H9 (cell line): Measurements from ENCODE around the gene ZGLP1. TPM values are rescaled to one million over a fixed set of nuclear protein-coding genes. Genes with fewer than 3 reads are reported as not detected.

Experiments
- DNase-seq: peaks from one replicate; pipeline ENCODE4 v3.0.0-alpha.2; 2017
- H2AFZ ChIP-seq: one replicate; pipeline ENCODE4 v1.6.1; 2013; ENCODE audit warnings: mild to moderate bottlenecking, low read length, control low read depth, moderate library complexity
- H2AK5ac ChIP-seq: 2 replicates; pipeline ENCODE4 v1.6.1; 2013; ENCODE audit warnings: low read length, control low read depth, mixed read lengths; ENCODE audit not compliant: insufficient read length
- H2BK120ac ChIP-seq: one replicate; pipeline ENCODE4 v1.6.1; 2013; ENCODE audit warnings: low read depth, mild to moderate bottlenecking, low read length, control low read depth, inconsistent platforms; ENCODE audit not compliant: poor library complexity, severe bottlenecking
- H2BK12ac ChIP-seq: 2 replicates; pipeline ENCODE4 v1.6.1; 2013; ENCODE audit warnings: low read length, control low read depth, mixed read lengths, low read depth; ENCODE audit not compliant: insufficient read length
- H2BK15ac ChIP-seq: 2 replicates; pipeline ENCODE4 v1.6.1; 2013; ENCODE audit warnings: low read depth, low read length, control low read depth
- H2BK20ac ChIP-seq: one replicate; pipeline ENCODE4 v1.6.1; 2013; ENCODE audit warnings: low read depth, mild to moderate bottlenecking, low read length, control low read depth, inconsistent platforms; ENCODE audit not compliant: poor library complexity, severe bottlenecking
- H2BK5ac ChIP-seq: 2 replicates; pipeline ENCODE4 v1.6.1; 2013; ENCODE audit warnings: low read length, control low read depth, mixed read lengths; ENCODE audit not compliant: insufficient read length
- H3K14ac ChIP-seq: 2 replicates; pipeline ENCODE4 v1.6.1; 2013; ENCODE audit warnings: low read length, control low read depth; ENCODE audit not compliant: insufficient read depth
- H3K18ac ChIP-seq: 2 replicates; pipeline ENCODE4 v1.6.1; 2013; ENCODE audit warnings: low read depth, mild to moderate bottlenecking, mixed read lengths, low read length, control low read depth; ENCODE audit not compliant: insufficient read length
- H3K23ac ChIP-seq: 2 replicates; pipeline ENCODE4 v1.6.1; 2013; ENCODE audit warnings: low read length, control low read depth, mixed read lengths, low read depth; ENCODE audit not compliant: insufficient read length
- H3K23me2 ChIP-seq: 2 replicates; pipeline ENCODE4 v1.6.1; 2013; ENCODE audit warnings: low read depth, mild to moderate bottlenecking, mixed read lengths, low read length, control low read depth; ENCODE audit not compliant: insufficient read length, poor library complexity, severe bottlenecking
- H3K27ac ChIP-seq: 2 replicates; pipeline ENCODE4 v1.5.1; 2013; ENCODE audit warnings: low read length, control low read depth, mixed read lengths, low read depth; ENCODE audit not compliant: insufficient read length
- H3K27me3 ChIP-seq: 2 replicates; pipeline ENCODE4 v1.6.1; 2013; ENCODE audit warnings: low read length, control low read depth, inconsistent platforms; ENCODE audit not compliant: insufficient read depth
- H3K4ac ChIP-seq: 2 replicates; pipeline ENCODE4 v1.6.1; 2013; ENCODE audit warnings: low read depth, mild to moderate bottlenecking, control low read depth, inconsistent platforms, low read length, moderate library complexity
- H3K4me1 ChIP-seq: 2 replicates; pipeline ENCODE4 v1.6.1; 2013; ENCODE audit warnings: low read length, control low read depth, inconsistent platforms; ENCODE audit not compliant: insufficient read depth
- H3K4me2 ChIP-seq: 2 replicates; pipeline ENCODE4 v1.6.1; 2013; ENCODE audit warnings: low read length, control low read depth, mixed read lengths; ENCODE audit not compliant: insufficient read length, insufficient read depth
- H3K56ac ChIP-seq: 2 replicates; pipeline ENCODE4 v1.6.1; 2013; ENCODE audit warnings: low read depth, mild to moderate bottlenecking, mixed read lengths, low read length, control low read depth; ENCODE audit not compliant: insufficient read length
- H3K79me1 ChIP-seq: 2 replicates; pipeline ENCODE4 v1.6.1; 2013; ENCODE audit warnings: low read depth, mild to moderate bottlenecking, moderate library complexity, low read length, control low read depth, inconsistent platforms; ENCODE audit not compliant: insufficient read depth, poor library complexity, severe bottlenecking
- H3K79me2 ChIP-seq: 2 replicates; pipeline ENCODE4 v1.6.1; 2013; ENCODE audit warnings: low read length, control low read depth, inconsistent platforms; ENCODE audit not compliant: insufficient read depth
- H3K9ac ChIP-seq: 2 replicates; pipeline ENCODE4 v1.6.1; 2013; ENCODE audit warnings: low read length, control low read depth, mixed read lengths; ENCODE audit not compliant: insufficient read length; ENCODE audit errors: extremely low read depth
- H3K9me3 ChIP-seq: one replicate; pipeline ENCODE4 v1.6.1; 2013; ENCODE audit warnings: low read depth, low read length, inconsistent platforms; ENCODE audit not compliant: control insufficient read depth
- H3T11ph ChIP-seq: one replicate; pipeline ENCODE4 v1.6.1; 2013; ENCODE audit warnings: mild to moderate bottlenecking, low read length, control low read depth, inconsistent platforms
- H4K20me1 ChIP-seq: one replicate; pipeline ENCODE4 v1.6.1; 2013; ENCODE audit not compliant: control insufficient read depth, insufficient read length, insufficient read depth
- H4K5ac ChIP-seq: 2 replicates; pipeline ENCODE4 v1.6.1; 2013; ENCODE audit warnings: low read depth, mild to moderate bottlenecking, mixed read lengths, low read length, control low read depth; ENCODE audit not compliant: insufficient read length
- H4K8ac ChIP-seq: replicated peaks from 2 replicates; pipeline ENCODE4 v1.6.1; 2013; ENCODE audit warnings: low read length, control low read depth, mixed read lengths, low read depth; ENCODE audit not compliant: insufficient read length
- H4K91ac ChIP-seq: 2 replicates; pipeline ENCODE4 v1.6.1; 2013; ENCODE audit warnings: low read depth, mild to moderate bottlenecking, moderate library complexity, mixed read lengths, low read length, control low read depth; ENCODE audit not compliant: insufficient read length
- H3K27ac Mint-ChIP-seq, 3 experiments: 2 replicates in 2 of 3; 3 replicates in 1 of 3; pipeline ENCODE4 v1.8.0; 2020 to 2021; ENCODE audit warnings: mixed read lengths in 3 of 3, mild to moderate bottlenecking in 1 of 3, moderate library complexity in 1 of 3
- H3K27me3 Mint-ChIP-seq: 2 replicates; pipeline ENCODE4 v1.8.0; 2021; ENCODE audit warnings: low read depth, mild to moderate bottlenecking, moderate library complexity, mixed read lengths
- H3K36me3 Mint-ChIP-seq, 3 experiments: 2 replicates in 2 of 3; 3 replicates in 1 of 3; pipeline ENCODE4 v1.8.0; 2020 to 2021; ENCODE audit warnings: low read depth in 3 of 3, mixed read lengths in 3 of 3; ENCODE audit not compliant: insufficient read depth in 1 of 3
- H3K4me1 Mint-ChIP-seq, 2 experiments: 2 replicates each; pipeline ENCODE4 v1.8.0; 2020; ENCODE audit warnings: mixed read lengths in 2 of 2
- H3K4me3 Mint-ChIP-seq, 2 experiments: 2 replicates in 1 of 2; 3 replicates in 1 of 2; pipeline ENCODE4 v1.8.0; 2020 to 2021; ENCODE audit warnings: mild to moderate bottlenecking in 2 of 2, mixed read lengths in 2 of 2, moderate library complexity in 1 of 2
- H3K9me3 Mint-ChIP-seq, 2 experiments: 2 replicates in 1 of 2; 3 replicates in 1 of 2; pipeline ENCODE4 v1.8.0; 2020; ENCODE audit warnings: mild to moderate bottlenecking in 2 of 2, mixed read lengths in 2 of 2, moderate library complexity in 1 of 2
- WGBS: extraction: QIAGEN DNeasy Blood & Tissue Kit; methylation state at CpG from one replicate; pipeline ENCODE4 v1.1.7; 2013; ENCODE audit warnings: missing lambda C conversion rate, low lambda C conversion rate, mixed read lengths; ENCODE audit not compliant: insufficient read length; ENCODE audit errors: extremely low coverage; 5-methylcytosine and 5-hydroxymethylcytosine counted together
- total RNA-seq: library from RNA; stranded (reverse); gene quantifications from 2 replicates; pipeline ENCODE4 v1.2.1, GENCODE V29; 2021
- TF ChIP-seq, protein P1 (sequence below): fragments of 200-600 bp; sonication (generic); conservative IDR thresholded peaks from 3 replicates; pipeline ENCODE4 v1.8.0; 2021; ENCODE audit warnings: antibody characterized with exemption, mild to moderate bottlenecking

Gene ZGLP1
- total RNA-seq, 1 experiment from 2014 or later = 6.9 TPM

DNA sequence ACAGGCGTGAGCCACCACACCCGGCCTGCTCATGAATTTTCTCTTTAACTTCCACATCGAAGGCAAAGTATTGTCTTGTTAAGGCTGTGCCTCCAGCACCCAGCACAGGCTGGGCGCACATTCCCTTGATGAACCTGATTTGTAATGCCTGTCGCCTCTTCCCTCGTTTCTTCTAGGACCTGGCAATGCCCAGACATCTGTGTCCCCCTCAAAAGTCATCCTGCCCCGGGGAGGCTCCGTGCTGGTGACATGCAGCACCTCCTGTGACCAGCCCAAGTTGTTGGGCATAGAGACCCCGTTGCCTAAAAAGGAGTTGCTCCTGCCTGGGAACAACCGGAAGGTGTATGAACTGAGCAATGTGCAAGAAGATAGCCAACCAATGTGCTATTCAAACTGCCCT lies 35.0 kb downstream of the ZGLP1 start:
- Mint-ChIP-seq H3K4me1 (0 out of 4 replicates have a peak, but pooled peaks cover 0 to 6% of the 10 kb centered on the region in 2 experiments), H3K27me3 (peaks cover 53% of the 10 kb centered on the region), H3K4me3 (no peak overlapping the region; a peak in 1 of 5 replicates), H3K27ac (no peak overlapping the region), H3K9me3 (no peaks in the 10 kb centered on the region), H3K36me3 (no peaks in the 10 kb centered on the region; a peak in 1 of 7 replicates)
- no peak overlapping the region for H3K4ac ChIP-seq
- H3K14ac ChIP-seq = no peak overlapping the region
- no peak overlapping the region for H2BK120ac ChIP-seq
- no peak overlapping the region for H3K23ac ChIP-seq
- H3K23me2 ChIP-seq = peaks cover 6% of the 10 kb centered on the region
- TF ChIP-seq, protein P1, sequence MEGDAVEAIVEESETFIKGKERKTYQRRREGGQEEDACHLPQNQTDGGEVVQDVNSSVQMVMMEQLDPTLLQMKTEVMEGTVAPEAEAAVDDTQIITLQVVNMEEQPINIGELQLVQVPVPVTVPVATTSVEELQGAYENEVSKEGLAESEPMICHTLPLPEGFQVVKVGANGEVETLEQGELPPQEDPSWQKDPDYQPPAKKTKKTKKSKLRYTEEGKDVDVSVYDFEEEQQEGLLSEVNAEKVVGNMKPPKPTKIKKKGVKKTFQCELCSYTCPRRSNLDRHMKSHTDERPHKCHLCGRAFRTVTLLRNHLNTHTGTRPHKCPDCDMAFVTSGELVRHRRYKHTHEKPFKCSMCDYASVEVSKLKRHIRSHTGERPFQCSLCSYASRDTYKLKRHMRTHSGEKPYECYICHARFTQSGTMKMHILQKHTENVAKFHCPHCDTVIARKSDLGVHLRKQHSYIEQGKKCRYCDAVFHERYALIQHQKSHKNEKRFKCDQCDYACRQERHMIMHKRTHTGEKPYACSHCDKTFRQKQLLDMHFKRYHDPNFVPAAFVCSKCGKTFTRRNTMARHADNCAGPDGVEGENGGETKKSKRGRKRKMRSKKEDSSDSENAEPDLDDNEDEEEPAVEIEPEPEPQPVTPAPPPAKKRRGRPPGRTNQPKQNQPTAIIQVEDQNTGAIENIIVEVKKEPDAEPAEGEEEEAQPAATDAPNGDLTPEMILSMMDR = no peak
- H2BK15ac ChIP-seq = no peak overlapping the region
- H3K4me2 ChIP-seq = no peak overlapping the region
- no peaks in the 10 kb centered on the region for H3K9me3 ChIP-seq
- no peaks in the 10 kb centered on the region for H3K4me1 ChIP-seq
- no peak overlapping the region for H3K27ac ChIP-seq
- H4K8ac ChIP-seq = no peak overlapping the region
- no peak overlapping the region for H2BK20ac ChIP-seq
- no peak overlapping the region for H3K56ac ChIP-seq
- no peak overlapping the region for H3T11ph ChIP-seq
- no peak overlapping the region for H2BK12ac ChIP-seq
- H2AFZ ChIP-seq = no peak overlapping the region
- H2AK5ac ChIP-seq = no peak overlapping the region
- H3K27me3 ChIP-seq = peaks cover 9% of the 10 kb centered on the region; the same call in 1 of the 2 replicates
- no CpG with 5 or more reads among the region's 10 CpGs for WGBS
- H2BK5ac ChIP-seq = no peak overlapping the region
- H3K18ac ChIP-seq = no peak overlapping the region
- no peaks in the 10 kb centered on the region for H3K79me2 ChIP-seq
- no peak overlapping the region for H4K91ac ChIP-seq
- H3K79me1 ChIP-seq = no peaks in the 10 kb centered on the region
- H4K5ac ChIP-seq = no peak overlapping the region
- no peaks in the 10 kb centered on the region for H4K20me1 ChIP-seq
- no peak for DNase-seq
- no peak overlapping the region for H3K9ac ChIP-seq
